Neural cell (in vitro differentiated cells): ENCODE results near the gene AHNAK2. TPM values are rescaled to one million over a fixed set of nuclear protein-coding genes. Genes with fewer than 3 reads are reported as not detected.

Experiments used
- H2AFZ ChIP-seq: fragments of 200-600, 300-800 bp; sonication (generic), shearing (Covaris generic); 2 replicates; pipeline ENCODE4 v1.6.0; 2014; ENCODE audit warnings: low read depth, mild to moderate bottlenecking, antibody characterized with exemption, low read length, moderate library complexity
- H3F3A ChIP-seq: fragments of 200-600 bp; shearing (Covaris generic); 2 replicates; pipeline ENCODE4 v1.6.1; 2016; ENCODE audit warnings: mild to moderate bottlenecking, moderate library complexity, mixed read lengths, antibody characterized with exemption, low read length; ENCODE audit not compliant: insufficient read depth, poor library complexity, severe bottlenecking
- H3K27ac ChIP-seq: fragments of 200-600, 300-800 bp; sonication (generic), shearing (Covaris generic); 2 replicates; pipeline ENCODE4 v1.5.1; 2014; ENCODE audit warnings: mild to moderate bottlenecking, low read length, moderate library complexity
- H3K27me3 ChIP-seq: fragments of 300-800, 200-600 bp; sonication (generic), shearing (Covaris generic); 2 replicates; pipeline ENCODE4 v1.6.0; 2014; ENCODE audit warnings: mild to moderate bottlenecking, low read depth, low read length, moderate library complexity; ENCODE audit not compliant: insufficient read depth
- H3K36me3 ChIP-seq: fragments of 300-800, 200-600 bp; sonication (generic), shearing (Covaris generic); 2 replicates; pipeline ENCODE4 v1.5.1; 2014; ENCODE audit warnings: mild to moderate bottlenecking, antibody characterized with exemption, low read length, moderate library complexity; ENCODE audit not compliant: insufficient read depth
- H3K4me2 ChIP-seq: fragments of 300-800, 200-600 bp; sonication (generic), shearing (Covaris generic); 2 replicates; pipeline ENCODE4 v1.6.0; 2014; ENCODE audit warnings: mild to moderate bottlenecking, low read length
- H3K4me3 ChIP-seq: fragments of 300-800, 200-600 bp; sonication (generic), shearing (Covaris generic); 2 replicates; pipeline ENCODE4 v1.5.1; 2014; ENCODE audit warnings: mild to moderate bottlenecking, low read length, moderate library complexity
- H3K79me2 ChIP-seq: fragments of 200-600 bp; shearing (Covaris generic); replicated peaks from 2 replicates; pipeline ENCODE4 v1.6.0; 2014; ENCODE audit warnings: mild to moderate bottlenecking, low read length, moderate library complexity; ENCODE audit not compliant: insufficient read depth
- H3K9ac ChIP-seq: fragments of 300-800, 200-600 bp; sonication (generic), shearing (Covaris generic); 2 replicates; pipeline ENCODE4 v1.6.1; 2016; ENCODE audit warnings: mild to moderate bottlenecking, low read length, mixed read lengths
- H3K9me2 ChIP-seq: fragments of 200-600 bp; shearing (Covaris generic); 2 replicates; pipeline ENCODE4 v1.6.1; 2016; ENCODE audit warnings: mild to moderate bottlenecking, low read length, mixed read lengths; ENCODE audit not compliant: insufficient read depth
- H3K9me3 ChIP-seq: fragments of 200-600, 300-800 bp; sonication (generic), shearing (Covaris generic); 2 replicates; pipeline ENCODE4 v1.6.1; 2016; ENCODE audit warnings: mild to moderate bottlenecking, mixed run types, low read length, moderate library complexity, mixed read lengths
- H4K20me1 ChIP-seq: fragments of 200-600 bp; shearing (Covaris generic); 2 replicates; pipeline ENCODE4 v1.6.1; 2016; ENCODE audit warnings: mild to moderate bottlenecking, mixed run types; ENCODE audit not compliant: insufficient read depth
- CTCF ChIP-seq: fragments of 450-650 bp; IDR thresholded peaks from 2 replicates; pipeline ENCODE4 v1.5.1; 2014; ENCODE audit warnings: antibody characterized with exemption, mild to moderate bottlenecking, moderate library complexity; ENCODE audit not compliant: poor library complexity, severe bottlenecking
- EP300 ChIP-seq: fragments of 450-650 bp; conservative IDR thresholded peaks from 2 replicates; pipeline ENCODE4 v1.6.1; 2014; ENCODE audit warnings: antibody characterized with exemption, mild to moderate bottlenecking, moderate library complexity; ENCODE audit not compliant: poor library complexity, severe bottlenecking
- EZH2 ChIP-seq: fragments of 200-600, 300-800 bp; shearing (Covaris generic), sonication (generic); IDR thresholded peaks from 2 replicates; pipeline ENCODE4 v1.6.1; 2014; ENCODE audit warnings: antibody characterized with exemption, low read length, borderline replicate concordance, mild to moderate bottlenecking; ENCODE audit not compliant: insufficient read depth, poor library complexity, severe bottlenecking
- MXI1 ChIP-seq: fragments of 450-650 bp; conservative IDR thresholded peaks from 2 replicates; pipeline ENCODE4 v1.6.1; 2014; ENCODE audit warnings: antibody characterized with exemption, mild to moderate bottlenecking; ENCODE audit not compliant: poor library complexity, severe bottlenecking
- POLR2AphosphoS5 ChIP-seq: IDR thresholded peaks from 2 replicates; pipeline ENCODE4 v1.6.1; 2012
- RAD21 ChIP-seq: fragments of 450-650 bp; conservative IDR thresholded peaks from 2 replicates; pipeline ENCODE4 v1.6.1; 2014; ENCODE audit warnings: antibody characterized with exemption, mild to moderate bottlenecking, moderate library complexity
- SMC3 ChIP-seq: fragments of 450-650 bp; conservative IDR thresholded peaks from 2 replicates; pipeline ENCODE4 v1.6.1; 2014; ENCODE audit warnings: antibody characterized with exemption, mild to moderate bottlenecking, moderate library complexity; ENCODE audit not compliant: poor library complexity
- TAF1 ChIP-seq: IDR thresholded peaks from 2 replicates; pipeline ENCODE4 v1.6.1; 2012; ENCODE audit warnings: low read depth
- polyA plus RNA-seq: library from polyadenylated mRNA; depleted of rRNA; stranded (reverse); fragments of >200 nt; gene quantifications from 2 replicates; pipeline ENCODE4 v1.2.3, GENCODE V29; 2014
- TF ChIP-seq, protein P1 (sequence below): IDR thresholded peaks from 2 replicates; pipeline ENCODE4 v1.6.1; 2012; ENCODE audit warnings: borderline replicate concordance

The AHNAK2 gene
- polyA plus RNA-seq, 1 donor from 2014 or later = 1.4 TPM

DNA sequence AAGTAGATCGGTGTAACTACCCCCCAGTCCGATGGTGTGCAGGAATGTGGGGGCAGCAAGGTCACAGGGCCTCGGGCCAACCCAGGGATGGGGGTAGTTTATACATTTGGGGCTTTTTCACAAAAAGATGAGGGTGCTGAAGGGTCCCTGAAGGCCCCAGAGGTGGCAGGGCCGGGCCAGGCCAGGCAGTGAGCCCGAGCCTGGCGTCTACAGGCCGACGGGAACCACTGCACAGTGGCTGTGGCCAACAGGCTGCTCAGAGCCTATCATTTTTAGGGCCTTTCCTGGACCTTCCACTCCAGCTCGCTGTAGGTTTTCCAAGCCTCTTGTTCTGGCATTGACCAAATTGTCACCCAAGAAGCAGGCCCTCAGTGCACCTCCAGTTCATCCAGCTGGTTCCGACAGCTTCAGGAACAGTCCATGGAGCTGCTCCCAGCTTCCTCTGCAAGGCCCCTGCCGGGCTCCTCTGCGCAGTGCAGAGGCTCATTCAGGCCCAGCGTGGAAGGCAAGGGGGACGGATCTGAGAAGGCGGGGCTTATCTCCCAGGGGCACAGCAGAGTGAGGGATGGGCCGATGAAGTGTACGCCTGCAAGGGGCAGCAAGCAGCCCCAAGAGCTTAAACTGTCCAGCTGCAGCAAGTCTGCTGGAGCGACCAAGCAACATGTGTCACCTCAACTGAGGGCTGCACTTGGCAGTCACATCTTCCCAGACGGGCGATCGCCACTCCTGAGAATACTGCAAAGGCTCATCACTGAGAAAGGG is 28.8 kb upstream of the AHNAK2 start:
- Histone ChIP-seq H3K79me2 (peaks cover 5% of the 10 kb centered on the region), H3K9me2 (no peaks in the 10 kb centered on the region), H3K27ac (no peak overlapping the region), H3K4me2 (no peak overlapping the region), H3F3A (no peaks in the 10 kb centered on the region), H3K9ac (no peak overlapping the region), H3K27me3 (no peaks in the 10 kb centered on the region), H3K36me3 (no peaks in the 10 kb centered on the region), H2AFZ (no peak overlapping the region), H3K9me3 (no peaks in the 10 kb centered on the region), H3K4me3 (no peak overlapping the region), H4K20me1 (no peaks in the 10 kb centered on the region)
- TF ChIP-seq, protein P1, sequence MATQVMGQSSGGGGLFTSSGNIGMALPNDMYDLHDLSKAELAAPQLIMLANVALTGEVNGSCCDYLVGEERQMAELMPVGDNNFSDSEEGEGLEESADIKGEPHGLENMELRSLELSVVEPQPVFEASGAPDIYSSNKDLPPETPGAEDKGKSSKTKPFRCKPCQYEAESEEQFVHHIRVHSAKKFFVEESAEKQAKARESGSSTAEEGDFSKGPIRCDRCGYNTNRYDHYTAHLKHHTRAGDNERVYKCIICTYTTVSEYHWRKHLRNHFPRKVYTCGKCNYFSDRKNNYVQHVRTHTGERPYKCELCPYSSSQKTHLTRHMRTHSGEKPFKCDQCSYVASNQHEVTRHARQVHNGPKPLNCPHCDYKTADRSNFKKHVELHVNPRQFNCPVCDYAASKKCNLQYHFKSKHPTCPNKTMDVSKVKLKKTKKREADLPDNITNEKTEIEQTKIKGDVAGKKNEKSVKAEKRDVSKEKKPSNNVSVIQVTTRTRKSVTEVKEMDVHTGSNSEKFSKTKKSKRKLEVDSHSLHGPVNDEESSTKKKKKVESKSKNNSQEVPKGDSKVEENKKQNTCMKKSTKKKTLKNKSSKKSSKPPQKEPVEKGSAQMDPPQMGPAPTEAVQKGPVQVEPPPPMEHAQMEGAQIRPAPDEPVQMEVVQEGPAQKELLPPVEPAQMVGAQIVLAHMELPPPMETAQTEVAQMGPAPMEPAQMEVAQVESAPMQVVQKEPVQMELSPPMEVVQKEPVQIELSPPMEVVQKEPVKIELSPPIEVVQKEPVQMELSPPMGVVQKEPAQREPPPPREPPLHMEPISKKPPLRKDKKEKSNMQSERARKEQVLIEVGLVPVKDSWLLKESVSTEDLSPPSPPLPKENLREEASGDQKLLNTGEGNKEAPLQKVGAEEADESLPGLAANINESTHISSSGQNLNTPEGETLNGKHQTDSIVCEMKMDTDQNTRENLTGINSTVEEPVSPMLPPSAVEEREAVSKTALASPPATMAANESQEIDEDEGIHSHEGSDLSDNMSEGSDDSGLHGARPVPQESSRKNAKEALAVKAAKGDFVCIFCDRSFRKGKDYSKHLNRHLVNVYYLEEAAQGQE = no peak
- TF ChIP-seq EP300 (no peak), RAD21 (no peak), TAF1 (no peak)

- H3F3A ChIP-seq = no peaks in the 10 kb centered on the region
- H3K36me3 ChIP-seq = no peaks in the 10 kb centered on the region
- no peak overlapping the region for H3K9ac ChIP-seq
- no peaks in the 10 kb centered on the region for H3K27me3 ChIP-seq
- no peak overlapping the region for H3K4me3 ChIP-seq
- H3K4me2 ChIP-seq = no peak overlapping the region
- H3K9me2 ChIP-seq = no peaks in the 10 kb centered on the region
- H3K27ac ChIP-seq = no peak overlapping the region
- H4K20me1 ChIP-seq = no peaks in the 10 kb centered on the region
- H3K79me2 ChIP-seq = peaks cover 5% of the 10 kb centered on the region
- H3K9me3 ChIP-seq = no peaks in the 10 kb centered on the region
- TF ChIP-seq CTCF (no peak), SMC3 (no peak), EZH2 (no peak), TAF1 (no peak), EP300 (no peak), POLR2AphosphoS5 (no peak), MXI1 (no peak), RAD21 (no peak)
- TF ChIP-seq, protein P1 = no peak
- H2AFZ ChIP-seq = no peak overlapping the region
Observed at GRCh38 chr14:105005929-105006830, 28.0 kb upstream of the AHNAK2 start.
